ENCODE data around the gene LIAS.
"Not testable (repeated sequence)": the region's sequence is repeated elsewhere in the genome, so short reads cannot be mapped to it uniquely, and the experiment has no call there.

The LIAS gene

DNA sequence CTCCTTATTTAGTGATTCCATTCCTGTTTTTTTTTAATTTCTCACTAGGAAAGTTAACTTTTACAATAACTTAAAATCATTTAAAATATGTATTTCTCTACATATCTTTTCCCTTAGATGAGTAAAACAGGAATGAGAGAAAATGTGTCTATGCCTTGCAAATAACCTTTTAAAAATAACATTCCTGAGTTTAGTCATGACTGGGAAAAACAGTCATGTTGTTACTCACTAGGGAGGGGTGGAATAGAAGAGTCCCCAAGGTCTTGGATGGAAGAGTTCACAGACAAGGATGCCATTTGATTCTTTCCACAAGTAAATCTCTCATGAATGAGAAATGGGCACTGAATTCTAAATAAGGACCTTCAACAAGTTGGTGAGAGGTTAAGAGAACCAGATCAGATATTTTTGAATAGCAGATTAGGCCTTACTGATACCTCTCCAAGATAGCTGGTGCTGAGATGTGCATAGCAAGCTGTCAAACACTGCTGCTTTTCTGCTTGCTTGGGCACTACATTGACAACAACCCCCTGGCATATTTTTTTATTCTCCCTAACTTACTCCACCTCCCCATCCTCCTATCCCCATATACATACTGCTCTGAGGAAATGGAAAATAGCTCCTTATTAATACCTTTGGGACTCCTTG, 43.3 kb downstream of the LIAS start:
- DNase-seq: no peak

- not testable (repeated sequence) for DNase-seq
Observed at GRCh38 chr4:39502664-39503035, 43.8 kb downstream of the LIAS start.

- DNase-seq: no peak
Observed at GRCh38 chr4:39504538-39504937, 45.7 kb downstream of the LIAS start.

- no peak for DNase-seq
Observed at GRCh38 chr4:39505581-39505980, 46.7 kb downstream of the LIAS start.

GRCh38 chr4:39510348-39510929, 51.6 kb downstream of the LIAS start:
- no peak for DNase-seq

GRCh38 chr4:39514266-39514665, 55.4 kb downstream of the LIAS start:
- not testable (repeated sequence) for DNase-seq

DNA sequence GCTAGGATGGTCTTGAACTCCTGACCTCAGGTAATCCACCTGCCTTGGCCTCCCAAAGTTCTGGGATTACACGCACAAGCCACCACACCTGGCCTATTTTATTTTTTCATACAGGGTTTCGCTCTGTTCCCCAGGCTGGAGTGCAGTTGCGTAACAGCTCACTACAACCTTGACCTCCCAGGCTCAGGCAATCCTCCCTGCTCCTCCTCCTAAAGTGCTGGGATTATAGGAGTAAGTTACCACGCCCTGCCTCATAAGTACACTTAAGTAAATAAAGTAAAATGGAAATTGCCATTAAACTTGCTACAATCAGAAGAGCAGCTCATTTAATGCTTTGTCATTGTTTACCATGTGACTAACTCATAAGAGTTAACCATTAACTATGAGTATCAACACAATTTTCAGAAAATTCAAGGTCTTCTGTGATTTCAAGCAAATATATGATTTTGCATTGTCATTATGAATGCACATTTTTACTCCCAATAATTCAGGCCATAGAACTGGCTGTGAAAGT, 56.1 kb downstream of the LIAS start:
- peak; percentile 6 for DNase-seq

GRCh38 chr4:39515669-39516401, 57.0 kb downstream of the LIAS start:
- not testable (repeated sequence) for DNase-seq

DNA sequence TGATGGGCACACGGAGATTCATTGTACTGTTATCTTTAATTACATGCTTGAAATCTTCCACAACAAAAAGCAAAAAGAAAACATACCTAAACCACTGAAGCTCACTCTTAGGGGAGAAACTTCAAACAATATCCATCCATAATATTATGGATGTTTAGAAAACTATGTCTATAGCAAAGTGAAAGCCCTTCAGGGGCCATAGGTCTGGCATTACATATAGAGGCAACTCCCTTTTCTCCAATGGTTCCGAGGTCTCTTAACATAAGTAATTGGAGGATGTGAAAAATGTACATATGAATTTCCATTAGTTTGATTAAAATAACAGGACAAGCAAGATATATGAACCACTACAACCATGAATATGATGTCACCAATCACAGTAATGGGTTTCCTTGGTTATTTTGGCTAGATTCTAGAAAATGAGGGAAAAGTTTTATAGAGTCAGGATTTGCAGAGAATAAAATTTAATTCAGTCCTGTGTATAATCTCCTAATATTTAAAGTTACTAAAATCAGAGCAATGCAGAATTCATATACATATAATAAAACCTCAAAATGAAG, 57.6 kb downstream of the LIAS start:
- no peak for DNase-seq

- DNase-seq: no peak
Observed at GRCh38 chr4:39518484-39518883, 59.6 kb downstream of the LIAS start.

- no peak for DNase-seq
Observed at GRCh38 chr4:39521253-39521919, 62.5 kb downstream of the LIAS start.

DNA sequence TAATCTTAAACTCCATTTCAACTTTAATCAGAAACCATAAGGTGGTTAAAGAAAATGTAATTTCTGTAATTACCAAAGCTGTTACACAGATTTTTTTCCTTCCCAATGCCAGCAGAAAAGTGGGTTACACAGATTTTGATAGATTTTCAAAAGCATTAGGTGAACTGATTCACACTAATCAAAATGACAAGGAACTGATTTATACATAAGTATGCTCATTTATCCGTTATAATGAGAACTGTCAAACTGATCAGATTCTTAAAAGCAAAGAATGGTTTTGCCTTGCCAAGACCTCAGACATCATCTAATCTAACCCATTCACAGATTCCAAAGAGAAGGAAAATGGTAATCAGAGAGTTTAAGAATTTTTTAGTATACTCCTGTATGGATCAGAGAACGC, 63.2 kb downstream of the LIAS start:
- DNase-seq: no peak

- DNase-seq: no peak
Observed at GRCh38 chr4:39524161-39524957, 65.5 kb downstream of the LIAS start.

GRCh38 chr4:39525822-39526690, 67.2 kb downstream of the LIAS start:
- peak; percentile 16 for DNase-seq

DNA sequence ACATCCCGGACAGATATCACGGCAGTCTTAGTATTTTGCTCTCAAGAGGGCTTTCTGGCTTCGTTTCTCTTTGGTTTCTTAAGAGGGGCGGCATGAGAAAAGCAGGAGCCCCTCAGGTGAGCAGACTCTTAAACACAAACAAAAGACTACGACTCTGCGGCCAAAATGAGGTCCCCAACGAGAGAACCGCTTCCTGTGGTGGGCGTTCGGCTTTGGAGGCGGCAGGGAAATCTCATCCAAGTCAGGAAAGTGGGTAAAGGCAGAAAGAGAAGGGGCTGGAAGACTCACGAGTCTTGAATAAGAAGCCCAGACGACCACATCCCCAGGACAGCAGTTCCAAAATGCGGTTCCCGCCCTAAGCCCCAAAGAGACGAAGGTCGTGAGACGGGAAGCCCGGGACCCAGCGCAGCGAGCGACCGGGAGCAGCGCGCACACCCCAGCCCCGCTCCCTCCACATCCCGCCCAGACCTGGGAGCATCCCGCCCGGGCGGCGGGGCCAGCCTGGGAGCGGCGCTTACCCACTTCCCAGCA, 68.0 kb downstream of the LIAS start:
- DNase-seq: no peak

- peak; percentile 99 for DNase-seq
Observed at GRCh38 chr4:39527296-39528060, 68.6 kb downstream of the LIAS start, which contains the start of gene UGDH. Gene UGDH (minus strand): TSS chr4:39527439. CDS start chr4:39521512, 5,927 bp downstream.

DNA sequence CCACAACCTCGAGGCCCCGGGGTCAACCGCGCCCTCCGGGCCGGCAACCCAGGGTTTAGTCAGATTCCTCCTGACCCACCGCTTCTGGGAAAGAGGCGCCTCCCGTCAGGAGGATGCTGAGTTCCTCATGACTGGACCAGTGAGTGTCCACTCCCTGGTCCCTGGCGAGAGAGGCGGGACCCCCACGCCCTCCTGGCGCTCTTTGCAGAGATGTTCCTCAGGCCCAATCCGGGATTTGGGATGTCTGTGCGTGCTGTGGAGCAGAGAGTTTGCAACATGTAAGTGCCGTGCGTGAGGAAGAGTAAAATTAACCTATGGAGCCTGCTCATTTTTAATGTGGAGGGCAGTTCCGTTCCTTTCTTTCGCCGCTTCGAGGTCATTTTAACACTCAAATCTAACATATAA, 69.2 kb downstream of the LIAS start:
- peak; percentile 69 for DNase-seq
